Fibroblast of mammary gland (primary cell): ENCODE results near the gene BRSK2.

ENCODE experiments used
- DNase-seq: peaks from one replicate; pipeline ENCODE4 v3.0.0-alpha.2; 2010; ENCODE audit warnings: low read depth
- H3K4me3 ChIP-seq: 2 replicates; pipeline ENCODE4 v1.5.1; 2011; ENCODE audit warnings: low read depth, mild to moderate bottlenecking, low read length, moderate library complexity; ENCODE audit not compliant: control insufficient read depth
- TF ChIP-seq, protein P1 (sequence below): conservative IDR thresholded peaks from 2 replicates; pipeline ENCODE4 v1.5.1; 2011; ENCODE audit warnings: low read depth, low read length, inconsistent platforms; ENCODE audit not compliant: control insufficient read depth, insufficient read depth

The BRSK2 gene

DNA sequence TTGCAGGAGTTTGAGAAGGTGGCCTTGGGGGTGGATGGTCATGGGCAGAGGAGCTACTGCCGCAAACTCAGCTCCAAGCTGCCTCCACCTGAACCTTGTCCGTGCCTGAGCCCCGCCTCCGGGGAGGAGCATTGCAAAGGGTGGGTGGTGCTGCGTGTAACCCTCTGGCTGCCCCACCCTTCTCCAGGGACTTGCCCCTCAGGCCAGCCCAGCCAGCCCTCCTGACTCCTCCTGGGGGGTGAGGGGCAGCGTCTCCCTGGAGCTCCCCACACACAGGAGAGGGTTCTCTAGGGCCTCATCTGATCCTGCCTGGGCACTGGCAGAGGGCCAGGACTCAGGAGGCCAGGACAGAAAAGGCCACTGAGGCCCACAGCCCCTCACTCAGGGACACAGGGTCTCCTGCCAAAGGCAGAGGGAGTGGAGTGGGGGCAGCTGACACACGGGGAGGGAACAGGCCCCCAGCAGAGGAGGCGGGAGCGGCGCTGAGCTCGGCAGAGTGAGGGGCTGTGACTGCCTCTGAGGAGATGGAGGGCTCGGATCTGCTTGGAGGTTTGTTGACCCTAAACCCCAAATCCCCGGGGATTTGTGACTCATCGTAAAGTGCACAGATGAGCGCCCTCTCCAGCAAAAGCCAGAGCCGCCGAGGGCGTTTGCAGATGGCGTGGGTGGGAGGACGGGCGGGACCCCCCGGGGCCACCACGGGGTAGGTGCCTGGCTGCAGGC is 12.8 kb downstream of the BRSK2 start:
- no peak overlapping the region for H3K4me3 ChIP-seq
- TF ChIP-seq, protein P1, sequence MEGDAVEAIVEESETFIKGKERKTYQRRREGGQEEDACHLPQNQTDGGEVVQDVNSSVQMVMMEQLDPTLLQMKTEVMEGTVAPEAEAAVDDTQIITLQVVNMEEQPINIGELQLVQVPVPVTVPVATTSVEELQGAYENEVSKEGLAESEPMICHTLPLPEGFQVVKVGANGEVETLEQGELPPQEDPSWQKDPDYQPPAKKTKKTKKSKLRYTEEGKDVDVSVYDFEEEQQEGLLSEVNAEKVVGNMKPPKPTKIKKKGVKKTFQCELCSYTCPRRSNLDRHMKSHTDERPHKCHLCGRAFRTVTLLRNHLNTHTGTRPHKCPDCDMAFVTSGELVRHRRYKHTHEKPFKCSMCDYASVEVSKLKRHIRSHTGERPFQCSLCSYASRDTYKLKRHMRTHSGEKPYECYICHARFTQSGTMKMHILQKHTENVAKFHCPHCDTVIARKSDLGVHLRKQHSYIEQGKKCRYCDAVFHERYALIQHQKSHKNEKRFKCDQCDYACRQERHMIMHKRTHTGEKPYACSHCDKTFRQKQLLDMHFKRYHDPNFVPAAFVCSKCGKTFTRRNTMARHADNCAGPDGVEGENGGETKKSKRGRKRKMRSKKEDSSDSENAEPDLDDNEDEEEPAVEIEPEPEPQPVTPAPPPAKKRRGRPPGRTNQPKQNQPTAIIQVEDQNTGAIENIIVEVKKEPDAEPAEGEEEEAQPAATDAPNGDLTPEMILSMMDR: no peak
- peak; percentile 42 for DNase-seq

DNA sequence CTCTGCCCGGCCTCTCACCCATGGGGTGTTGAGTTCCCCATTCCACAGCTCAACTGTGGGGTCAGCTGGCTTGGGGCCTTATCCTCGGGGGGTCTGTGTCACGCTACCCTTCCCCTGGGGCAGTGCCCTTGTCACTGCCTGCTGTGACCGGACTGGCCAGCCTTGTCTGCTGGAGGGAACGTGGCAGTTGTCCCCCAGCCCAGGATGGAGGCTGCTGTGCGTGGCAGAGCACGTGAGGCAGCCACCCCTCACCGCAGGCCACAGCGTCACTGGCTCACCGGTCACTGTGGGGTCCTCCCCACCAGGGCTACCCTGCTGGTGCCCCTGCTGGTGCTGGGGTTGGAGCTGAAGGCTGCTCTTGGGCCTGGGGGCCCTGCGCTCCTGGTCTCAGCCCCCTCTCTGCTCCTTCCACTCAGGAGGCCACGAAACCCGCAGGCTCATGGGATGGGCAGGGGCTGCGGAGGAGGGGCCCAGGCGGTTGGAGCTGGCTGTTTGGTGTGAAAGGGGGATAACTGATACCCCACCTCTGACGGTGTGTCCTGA is 13.4 kb downstream of the BRSK2 start:
- H3K4me3 ChIP-seq: no peak overlapping the region
- no peak for DNase-seq
- TF ChIP-seq, protein P1: no peak

GRCh38 chr11:1403721-1404460 is 14.2 kb downstream of the BRSK2 start:
- H3K4me3 ChIP-seq: no peak overlapping the region
- no peak for DNase-seq
- TF ChIP-seq, protein P1: no peak

- DNase-seq: no peak
- H3K4me3 ChIP-seq: no peak overlapping the region
- TF ChIP-seq, protein P1: no peak
Measured at GRCh38 chr11:1404461-1405185, 14.9 kb downstream of the BRSK2 start.

DNA sequence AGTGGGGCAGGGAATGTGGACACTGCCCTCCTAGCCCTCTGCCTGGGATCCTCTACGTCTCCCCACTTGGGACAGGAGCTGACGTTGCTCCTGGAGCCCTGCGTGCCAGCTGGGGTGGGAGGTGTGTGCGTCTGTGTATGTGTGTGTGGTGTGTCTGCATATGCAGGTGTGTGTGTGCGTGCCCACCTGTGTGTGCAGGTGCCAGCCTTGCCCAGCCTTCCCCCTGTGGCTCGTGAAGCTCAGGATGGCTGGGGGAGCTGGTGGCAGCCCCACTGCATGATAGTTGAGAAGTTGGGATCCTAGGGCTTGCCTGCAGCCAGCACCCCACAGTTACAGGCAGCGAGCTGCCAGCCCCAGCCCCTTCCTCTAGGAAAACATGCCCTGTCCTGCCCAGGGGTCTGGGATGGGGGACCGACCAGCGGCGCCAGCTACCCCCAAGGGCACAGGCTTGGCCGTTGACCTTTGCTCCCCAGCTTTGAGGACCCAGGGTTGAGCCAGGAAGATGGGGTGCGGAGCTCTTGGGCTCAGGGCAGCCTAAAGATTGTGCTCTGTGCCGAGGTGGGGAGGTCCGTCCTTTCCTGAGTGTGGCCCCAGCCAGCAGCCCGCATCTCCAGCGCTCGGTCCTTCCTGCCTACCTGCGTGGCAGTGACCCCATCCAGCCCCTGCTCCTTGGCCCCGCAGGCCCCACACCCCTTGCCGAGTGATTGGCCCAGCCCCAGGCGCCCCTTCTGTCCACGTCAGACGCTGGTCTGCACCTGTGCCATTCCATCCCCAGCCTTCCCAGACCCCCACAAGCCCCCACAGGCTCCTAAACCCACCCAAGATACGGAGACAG is 15.7 kb downstream of the BRSK2 start:
- TF ChIP-seq, protein P1: no peak
- DNase-seq: no peak
- H3K4me3 ChIP-seq: no peak overlapping the region
